HCEC 1CT (cell line): ENCODE results near the gene KRTAP5-1.

Experiments
- DNase-seq: peaks from one replicate; pipeline ENCODE4 v3.0.0-alpha.2; 2017

The KRTAP5-1 gene

DNA sequence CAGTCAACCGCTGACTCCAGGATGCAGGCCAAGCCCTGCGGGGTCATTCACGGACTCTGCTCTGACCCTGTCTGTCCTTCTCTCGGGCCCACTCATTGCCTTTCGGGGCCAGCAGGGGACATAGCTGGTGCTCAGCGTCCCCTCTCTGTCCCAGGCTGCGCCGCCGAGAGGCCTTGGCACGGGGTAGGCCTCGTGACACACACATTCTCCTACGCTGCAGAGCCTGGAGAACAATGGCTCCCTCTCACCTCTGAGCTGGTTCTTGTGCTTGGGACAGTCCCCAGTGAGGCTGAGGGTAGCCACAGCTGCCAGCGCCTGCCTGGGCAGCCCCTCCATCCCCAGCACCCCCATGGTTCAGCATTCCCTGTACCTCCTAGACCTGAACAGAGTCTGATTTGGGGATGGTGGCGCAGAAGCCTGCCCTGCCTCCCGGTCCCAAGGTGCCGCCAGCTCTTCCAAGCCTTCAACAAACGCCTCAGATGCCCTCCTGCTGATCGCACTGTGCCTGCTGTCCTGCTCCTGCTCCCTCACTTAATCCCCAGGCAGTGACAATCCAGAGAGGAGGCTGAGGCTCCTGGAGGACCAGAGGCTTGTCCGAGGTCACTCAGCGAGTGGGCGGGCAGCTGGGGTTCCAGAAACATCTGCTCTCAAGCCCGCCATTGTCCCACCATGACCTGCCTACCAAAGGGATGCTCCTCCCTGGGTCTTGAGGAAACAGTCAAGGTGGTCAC, 43.4 kb downstream of the KRTAP5-1 start:
- no peak for DNase-seq

DNA sequence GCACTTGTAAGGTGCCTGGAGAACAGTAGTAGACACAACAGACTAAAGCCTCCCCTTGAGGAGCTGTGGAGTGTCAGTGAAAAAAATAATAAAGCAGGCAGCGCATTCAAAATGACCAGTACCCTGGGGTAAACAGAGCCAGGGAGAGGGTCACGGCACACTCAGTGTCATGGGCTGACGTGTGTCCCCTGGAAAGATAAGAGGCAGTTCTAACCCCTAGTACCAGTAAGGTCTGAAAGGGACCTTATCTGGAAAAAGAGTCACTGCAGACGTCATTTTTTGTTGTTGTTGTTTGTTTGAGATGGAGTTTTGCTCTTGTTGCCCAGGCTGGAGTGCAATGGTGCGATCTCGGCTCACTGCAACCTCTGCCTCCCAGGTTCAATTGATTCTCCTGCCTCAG, 45.0 kb downstream of the KRTAP5-1 start:
- no peak for DNase-seq

DNA sequence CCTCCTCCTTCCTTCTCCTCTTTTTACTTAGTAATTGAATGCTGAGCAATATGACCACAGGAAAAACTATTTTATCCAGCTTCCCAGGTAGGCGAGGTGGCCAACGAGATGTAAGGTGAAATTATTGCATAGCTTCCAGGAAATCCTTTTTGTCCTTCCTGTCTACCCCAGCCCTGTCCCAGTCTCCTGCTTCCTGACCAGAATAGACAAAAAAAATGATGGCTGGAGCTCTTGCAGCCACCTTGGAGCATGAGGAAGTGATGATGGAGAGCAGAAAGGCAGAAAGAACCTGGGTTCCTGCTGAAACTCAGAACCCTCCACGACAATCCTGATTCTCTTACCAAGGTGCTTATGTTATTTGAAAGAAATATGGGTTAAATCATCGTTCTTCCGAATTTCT, 46.9 kb downstream of the KRTAP5-1 start:
- DNase-seq: no peak

DNA sequence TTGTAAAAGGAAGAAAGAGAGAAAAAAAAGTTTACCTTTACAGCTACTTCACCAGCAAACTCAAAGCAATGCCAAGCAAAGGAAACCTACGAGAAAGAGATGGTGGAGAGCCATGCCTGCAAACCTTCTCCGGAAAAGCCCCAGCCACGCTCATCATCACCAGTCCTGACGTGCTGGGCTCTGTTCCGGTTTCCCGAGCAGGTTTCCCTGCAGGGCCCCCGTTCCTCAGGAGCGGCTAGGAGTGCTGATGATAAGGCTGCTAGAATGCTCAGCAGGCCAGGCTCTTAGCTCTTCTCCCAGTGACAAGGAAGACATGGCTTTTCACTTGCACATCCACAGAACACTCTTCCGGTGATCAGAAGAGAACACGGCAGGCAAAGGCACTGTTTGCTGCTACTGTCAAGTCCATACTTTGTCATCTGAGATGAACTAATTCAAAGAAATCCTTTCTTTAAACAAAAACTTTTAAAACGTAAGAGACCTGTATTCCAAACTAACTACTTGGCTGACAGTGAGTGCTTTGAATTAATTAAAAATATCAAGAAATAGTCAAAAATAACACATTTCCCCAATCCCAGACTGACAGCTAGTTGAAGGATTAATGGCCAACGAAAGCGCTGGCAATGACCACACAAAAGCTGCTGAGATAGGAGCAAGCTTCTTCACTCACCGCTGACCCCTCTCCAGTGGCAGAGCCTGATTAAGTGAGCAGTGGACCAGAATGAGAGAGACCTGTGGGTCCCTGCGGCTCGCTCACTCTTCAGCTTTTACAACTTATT, 48.8 kb downstream of the KRTAP5-1 start:
- DNase-seq: no peak

DNA sequence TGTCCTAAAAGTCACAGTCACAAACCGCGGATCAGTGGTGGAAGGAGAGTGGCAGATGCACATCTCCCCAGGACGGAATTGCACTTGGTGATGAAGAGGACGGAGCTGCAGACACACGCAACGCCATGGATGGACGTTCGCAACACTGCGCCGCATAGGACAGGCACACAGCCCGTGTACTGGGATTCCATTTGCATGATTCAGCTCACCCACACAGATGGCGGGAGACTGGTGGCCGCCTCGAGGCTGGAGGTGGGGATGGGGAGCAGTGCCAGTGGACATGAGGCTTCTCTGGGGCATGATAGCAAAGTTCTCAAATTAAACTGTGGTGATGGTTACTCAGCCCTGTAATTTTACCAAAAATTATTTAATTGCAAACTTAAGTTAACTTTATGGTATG, 50.4 kb downstream of the KRTAP5-1 start:
- no peak for DNase-seq
